H1 (cell line): ENCODE results near the gene TRDMT1. TPM values are rescaled to one million over a fixed set of nuclear protein-coding genes. Genes with fewer than 3 reads are reported as not detected.

Experiments
- CTCF ChIA-PET: fragments of 300-600 bp; sonication (Branson Sonifier 250); formaldehyde crosslinking; loops from one replicate; lab custom pipeline; 2021; ENCODE audit not compliant: partially characterized antibody; lab: Charles Lee
- POLR2A ChIA-PET: fragments of 300-600 bp; sonication (Branson Sonifier 250); formaldehyde crosslinking; loops from one replicate; lab custom pipeline; 2021; ENCODE audit warnings: inconsistent platforms; ENCODE audit not compliant: partially characterized antibody; lab: Charles Lee
- DNase-seq, 2 experiments: peaks; one replicate each; pipeline versions ENCODE4 v3.0.0 to v3.0.0-alpha.2; 2010 to 2022; ENCODE audit warnings: low spot score in 2 of 2, low read depth in 1 of 2, mixed read lengths in 1 of 2
- FAIRE-seq: peaks from 2 replicates; lab custom pipeline; 2011; peaks lifted over from hg19 to GRCh38; lab: Jason Lieb, UNC
- H2AFZ ChIP-seq: 2 replicates; pipeline ENCODE4 v1.8.1; 2012; ENCODE audit warnings: low read length, inconsistent platforms
- H2AK5ac ChIP-seq: 2 replicates; pipeline ENCODE4 v1.6.1; 2013; ENCODE audit warnings: low read depth, low read length
- H2BK120ac ChIP-seq: replicated peaks from 2 replicates; pipeline ENCODE3; 2013; ENCODE audit warnings: low read depth, low read length, inconsistent platforms
- H2BK12ac ChIP-seq: 2 replicates; pipeline ENCODE4 v1.6.1; 2013; ENCODE audit warnings: low read depth, low read length
- H2BK15ac ChIP-seq: 2 replicates; pipeline ENCODE4 v1.6.1; 2013; ENCODE audit warnings: low read length
- H2BK20ac ChIP-seq: 2 replicates; pipeline ENCODE4 v1.6.1; 2013; ENCODE audit warnings: low read length
- H2BK5ac ChIP-seq: 2 replicates; pipeline ENCODE4 v1.6.1; 2013; ENCODE audit warnings: low read depth, low read length
- H3K14ac ChIP-seq: 2 replicates; pipeline ENCODE4 v1.6.1; 2013; ENCODE audit warnings: inconsistent platforms; ENCODE audit not compliant: insufficient read length
- H3K18ac ChIP-seq: 2 replicates; pipeline ENCODE4 v1.6.1; 2013; ENCODE audit warnings: low read length; ENCODE audit errors: extremely low read depth
- H3K23ac ChIP-seq: 2 replicates; pipeline ENCODE4 v1.6.1; 2013; ENCODE audit warnings: inconsistent platforms; ENCODE audit not compliant: insufficient read length
- H3K23me2 ChIP-seq: 2 replicates; pipeline ENCODE4 v1.6.1; 2013; ENCODE audit warnings: low read depth, low read length
- H3K27ac ChIP-seq: 2 replicates; pipeline ENCODE4 v1.6.1; 2011; ENCODE audit warnings: low read depth, low read length, inconsistent platforms
- H3K27me3 ChIP-seq, 4 experiments: replicated peaks in 1 of 4; 1 replicate in 1 of 4; 2 replicates in 3 of 4; pipeline versions ENCODE4 v1.6.1 to v1.8.1; 2011 to 2013; ENCODE audit warnings: low read length in 3 of 4, mild to moderate bottlenecking in 3 of 4, inconsistent platforms in 2 of 4, mixed read lengths in 2 of 4, moderate library complexity in 1 of 4; ENCODE audit not compliant: control insufficient read depth in 3 of 4, insufficient read depth in 3 of 4; ENCODE audit errors: extremely low read depth in 1 of 4
- H3K36me3 ChIP-seq, 4 experiments: 2 replicates each; pipeline versions ENCODE4 v1.6.1 to v1.8.1; 2011 to 2013; ENCODE audit warnings: mild to moderate bottlenecking in 4 of 4, low read length in 3 of 4, moderate library complexity in 2 of 4, control low read depth in 1 of 4, inconsistent platforms in 1 of 4; ENCODE audit not compliant: insufficient read depth in 4 of 4, control insufficient read depth in 2 of 4
- H3K4ac ChIP-seq: replicated peaks from 2 replicates; pipeline ENCODE3; 2013; ENCODE audit warnings: low read length, low read depth, mixed read lengths, inconsistent platforms; ENCODE audit not compliant: insufficient read length
- H3K4me1 ChIP-seq, 4 experiments: replicated peaks in 1 of 4; 1 replicate in 1 of 4; 2 replicates in 3 of 4; pipeline versions ENCODE4 v1.6.1 to v1.8.1; 2011 to 2013; ENCODE audit warnings: low read length in 3 of 4, inconsistent platforms in 2 of 4, mixed read lengths in 1 of 4; ENCODE audit not compliant: insufficient read depth in 4 of 4, control insufficient read depth in 3 of 4
- H3K4me2 ChIP-seq, 2 experiments: 2 replicates each; pipeline versions ENCODE4 v1.6.1 to v1.8.1; 2011 to 2013; ENCODE audit warnings: low read depth in 2 of 2, low read length in 2 of 2, control low read depth in 1 of 2, inconsistent platforms in 1 of 2, mild to moderate bottlenecking in 1 of 2; ENCODE audit not compliant: insufficient read depth in 1 of 2
- H3K4me3 ChIP-seq, 4 experiments: fragments of 200-600, 300-600 bp in 1 of 4; sonication (generic), shearing (Covaris generic), sonication (Bioruptor Twin) in 1 of 4; 2 replicates each; pipeline versions ENCODE4 v1.5.1 to v1.8.1; 2011 to 2016; ENCODE audit warnings: low read length in 4 of 4, low read depth in 3 of 4, control low read depth in 2 of 4, inconsistent platforms in 2 of 4, mild to moderate bottlenecking in 2 of 4, mixed read lengths in 1 of 4, moderate library complexity in 1 of 4; ENCODE audit not compliant: insufficient read depth in 2 of 4; ENCODE audit errors: extremely low read depth in 1 of 4
- H3K56ac ChIP-seq: replicated peaks from 2 replicates; pipeline ENCODE3; 2013; ENCODE audit warnings: low read depth, mild to moderate bottlenecking, mixed read lengths, low read length, inconsistent platforms; ENCODE audit not compliant: insufficient read length
- H3K79me1 ChIP-seq: 2 replicates; pipeline ENCODE4 v1.6.1; 2013; ENCODE audit warnings: low read depth, low read length, control low read depth
- H3K79me2 ChIP-seq, 2 experiments: 2 replicates each; pipeline versions ENCODE4 v1.6.1 to v1.8.1; 2012 to 2013; ENCODE audit warnings: low read length in 2 of 2, mild to moderate bottlenecking in 2 of 2, inconsistent platforms in 1 of 2; ENCODE audit not compliant: insufficient read depth in 2 of 2, control insufficient read depth in 1 of 2
- H3K9ac ChIP-seq, 4 experiments: replicated peaks in 1 of 4; 1 replicate in 1 of 4; 2 replicates in 3 of 4; pipeline versions ENCODE4 v1.6.1 to v1.8.1; 2011 to 2013; ENCODE audit warnings: low read depth in 3 of 4, low read length in 3 of 4, control low read depth in 2 of 4, mild to moderate bottlenecking in 2 of 4, moderate library complexity in 2 of 4, inconsistent platforms in 1 of 4; ENCODE audit errors: extremely low read depth in 1 of 4
- H3K9me3 ChIP-seq, 2 experiments: 2 replicates each; pipeline versions ENCODE4 v1.6.1 to v1.8.1; 2012 to 2013; ENCODE audit warnings: mild to moderate bottlenecking in 2 of 2, moderate library complexity in 2 of 2, control low read depth in 1 of 2, inconsistent platforms in 1 of 2, low read depth in 1 of 2, low read length in 1 of 2, mixed read lengths in 1 of 2; ENCODE audit not compliant: insufficient read depth in 2 of 2
- H4K20me1 ChIP-seq, 2 experiments: replicated peaks in 1 of 2; 2 replicates each; pipeline versions ENCODE3 to v1.8.1; 2011 to 2013; ENCODE audit warnings: inconsistent platforms in 2 of 2, low read length in 2 of 2, mild to moderate bottlenecking in 1 of 2; ENCODE audit not compliant: insufficient read depth in 2 of 2, control insufficient read depth in 1 of 2
- H4K5ac ChIP-seq: 2 replicates; pipeline ENCODE4 v1.6.1; 2013; ENCODE audit warnings: low read length, low read depth, mixed read lengths, inconsistent platforms; ENCODE audit not compliant: insufficient read length
- H4K8ac ChIP-seq: 2 replicates; pipeline ENCODE4 v1.8.0; 2013; ENCODE audit warnings: mild to moderate bottlenecking, moderate library complexity, low read length, inconsistent platforms; ENCODE audit not compliant: insufficient read depth; ENCODE audit errors: extremely low read depth
- H4K91ac ChIP-seq: replicated peaks from 2 replicates; pipeline ENCODE3; 2013; ENCODE audit warnings: low read length, mixed read lengths, inconsistent platforms; ENCODE audit not compliant: insufficient read length
- CBX5 ChIP-seq: fragments of 300-800, 300-1000 bp; sonication (generic); IDR thresholded peaks from 2 replicates; pipeline ENCODE4 v1.7.1; 2016; ENCODE audit warnings: antibody characterized with exemption, low read length, low read depth
- CBX8 ChIP-seq: fragments of 300-800, 300-1000 bp; sonication (generic); IDR thresholded peaks from 2 replicates; pipeline ENCODE4 v1.7.1; 2016; ENCODE audit warnings: low read depth, low read length, borderline replicate concordance
- EP300 ChIP-seq, 2 experiments: IDR thresholded peaks; 1 replicate in 1 of 2; 2 replicates in 1 of 2; pipeline ENCODE4 v1.6.1; 2011 to 2012; ENCODE audit warnings: low read depth in 2 of 2, low read length in 2 of 2, mild to moderate bottlenecking in 2 of 2, borderline replicate concordance in 1 of 2, inconsistent platforms in 1 of 2, moderate library complexity in 1 of 2
- HDAC6 ChIP-seq: IDR thresholded peaks from one replicate; pipeline ENCODE4 v1.7.1; 2012; ENCODE audit warnings: low read depth, mild to moderate bottlenecking, inconsistent platforms, low read length, moderate library complexity
- KDM1A ChIP-seq: fragments of 200-600, 300-600 bp; sonication (generic); IDR thresholded peaks from 2 replicates; pipeline ENCODE4 v1.7.1; 2016; ENCODE audit warnings: mild to moderate bottlenecking, low read length, borderline replicate concordance
- POLR2A ChIP-seq, 2 experiments: IDR thresholded peaks; 1 replicate in 1 of 2; 2 replicates in 1 of 2; pipeline ENCODE4 v1.6.1; 2011; ENCODE audit warnings: low read depth in 2 of 2, low read length in 2 of 2, mild to moderate bottlenecking in 2 of 2; ENCODE audit errors: control extremely low read depth in 1 of 2
- RFX5 ChIP-seq: IDR thresholded peaks from 2 replicates; pipeline ENCODE4 v1.6.1; 2011; ENCODE audit warnings: low read depth, low read length, improper control_type of control experiment, borderline replicate concordance
- RXRA ChIP-seq: IDR thresholded peaks from 2 replicates; pipeline ENCODE4 v1.6.1; 2011; ENCODE audit warnings: low read depth, mild to moderate bottlenecking, low read length, moderate library complexity; ENCODE audit not compliant: insufficient read depth
- SIRT6 ChIP-seq: IDR thresholded peaks from one replicate; pipeline ENCODE4 v1.7.1; 2012; ENCODE audit warnings: low read length, inconsistent platforms
- SIX5 ChIP-seq: IDR thresholded peaks from 2 replicates; pipeline ENCODE4 v1.6.1; 2011; ENCODE audit warnings: mild to moderate bottlenecking, low read depth, low read length
- SP1 ChIP-seq: IDR thresholded peaks from 2 replicates; pipeline ENCODE4 v1.6.1; 2011; ENCODE audit warnings: low read depth, low read length
- TAF1 ChIP-seq: IDR thresholded peaks from 2 replicates; pipeline ENCODE4 v1.6.1; 2011; ENCODE audit warnings: mild to moderate bottlenecking, low read depth, low read length
- TBP ChIP-seq: IDR thresholded peaks from 2 replicates; pipeline ENCODE4 v1.6.1; 2011; ENCODE audit warnings: low read depth, low read length, improper control_type of control experiment
- USF2 ChIP-seq: IDR thresholded peaks from 2 replicates; pipeline ENCODE4 v1.6.1; 2011; ENCODE audit warnings: low read length, improper control_type of control experiment
- YY1 ChIP-seq: IDR thresholded peaks from 2 replicates; pipeline ENCODE4 v1.6.1; 2011; ENCODE audit warnings: low read depth, mild to moderate bottlenecking, low read length
- WGBS, 2 experiments: shearing (Covaris generic) in 1 of 2; methylation state at CpG; one replicate each; pipeline versions ENCODE4 v1.1.6 to v1.1.7; 2013 to 2015; ENCODE audit warnings: low lambda C conversion rate in 2 of 2, mixed read lengths in 2 of 2, inconsistent platforms in 1 of 2, low coverage in 1 of 2, missing lambda C conversion rate in 1 of 2; ENCODE audit not compliant: insufficient replicate concordance in 2 of 2, insufficient coverage in 1 of 2, insufficient read length in 1 of 2; ENCODE audit errors: extremely low coverage in 1 of 2, missing lambda C conversion rate in 1 of 2; 5-methylcytosine and 5-hydroxymethylcytosine counted together
- polyA plus RNA-seq, 7 experiments: library from polyadenylated mRNA; depleted of rRNA in 3 of 7; stranded (reverse) in 5 of 7; unstranded in 2 of 7; fragments of >200 nt in 5 of 7; fragments of 200-250 nt in 2 of 7; gene quantifications; 1 replicate in 5 of 7; 2 replicates in 1 of 7; 4 replicates in 1 of 7; pipeline versions ENCODE4 v1.2.1 to v1.2.3, GENCODE V29; 2011 to 2013; ENCODE audit warnings: missing spikeins in 2 of 7, mixed read lengths in 2 of 7
- total RNA-seq: library from RNA; stranded (reverse); fragmentation: NEBNext Ultra II Directional; extraction: Animal tissue kit (Norgen Biotek cat#: 25700); gene quantifications from 2 replicates; pipeline ENCODE4 v1.2.1, GENCODE V29; 2021

The TRDMT1 gene
- total and polyA plus RNA-seq, 2 of the 8 experiments (the other 6 are each of a cell fraction or from before 2014, with no cell fraction given) = 7.4 to 21.4 TPM

DNA sequence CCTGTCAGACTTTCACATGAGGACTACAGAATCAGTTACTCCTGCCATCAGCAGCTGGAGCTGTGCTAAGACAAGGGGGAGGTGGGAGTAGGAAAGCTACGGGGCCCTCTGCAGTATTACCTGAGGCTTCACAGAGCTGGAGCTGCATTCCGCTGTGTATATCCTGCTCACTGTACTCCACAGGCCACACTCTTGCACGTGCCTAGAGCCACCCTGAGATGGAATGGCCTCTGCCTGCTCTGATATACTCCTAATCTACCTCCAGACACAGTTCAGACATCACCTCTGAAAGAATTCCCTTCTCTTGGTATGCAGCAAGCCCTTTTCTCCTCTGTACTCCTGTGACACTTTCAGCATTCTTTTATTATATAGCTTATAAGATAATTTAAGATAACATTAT, 34.8 kb downstream of the TRDMT1 start:
- no peak overlapping the region for H2BK15ac ChIP-seq
- no peaks in the 10 kb centered on the region; a peak in 2 of 8 replicates for H3K36me3 ChIP-seq
- H2AFZ ChIP-seq = no peak overlapping the region
- no peak overlapping the region for H2BK20ac ChIP-seq
- H3K4me3 ChIP-seq = no peak overlapping the region
- H2BK12ac ChIP-seq = no peak overlapping the region
- no peak overlapping the region for H3K18ac ChIP-seq
- H3K27me3 ChIP-seq = no peaks in the 10 kb centered on the region
- FAIRE-seq (no peak), DNase-seq (no peak)
- no peak overlapping the region for H3K4me2 ChIP-seq
- H2AK5ac ChIP-seq = no peak overlapping the region
- no peaks in the 10 kb centered on the region for H3K79me1 ChIP-seq
- no peaks in the 10 kb centered on the region for H4K20me1 ChIP-seq
- no peaks in the 10 kb centered on the region for H3K4me1 ChIP-seq
- H3K9me3 ChIP-seq = no peaks in the 10 kb centered on the region
- no peak overlapping the region for H3K14ac ChIP-seq
- no peaks in the 10 kb centered on the region for H3K23me2 ChIP-seq
- H3K56ac ChIP-seq = no peak overlapping the region
- H4K5ac ChIP-seq = no peak overlapping the region
- H3K4ac ChIP-seq = no peak overlapping the region
- H3K23ac ChIP-seq = no peak overlapping the region
- H3K27ac ChIP-seq = no peak overlapping the region; the same call in 1 of the 2 replicates
- H4K91ac ChIP-seq = no peak overlapping the region
- H2BK5ac ChIP-seq = no peak overlapping the region
- H4K8ac ChIP-seq = no peak overlapping the region
- no peak overlapping the region for H2BK120ac ChIP-seq
- H3K9ac ChIP-seq = no peak overlapping the region
- no peaks in the 10 kb centered on the region for H3K79me2 ChIP-seq
- ChIA-PET POLR2A (interaction anchor here (1.0 kb wide), 1 partner anchor 9 kb away, joined by 3 read pairs; no protein-coding TSS in a partner anchor), CTCF (interaction anchor here (0.7 kb wide), 1 partner anchor 86 kb away, joined by 3 read pairs; no protein-coding TSS in a partner anchor)
- 86% methylated on average over 3 of the region's 3 CpGs; no CpG with 5 or more reads in 1 of the 2 experiments for WGBS, 2 experiments
- TF ChIP-seq SIRT6 (no peak), HDAC6 (no peak), SIX5 (no peak), RFX5 (no peak), SP1 (no peak), KDM1A (no peak), CBX8 (no peak), TBP (no peak), USF2 (no peak), YY1 (no peak), TAF1 (no peak), POLR2A (IDR thresholded peaks at IDR 0.05; ENCODE audit: control extremely low read depth in 1 of 2, low read depth in 2 of 2, low read length in 2 of 2) (no peak), RXRA (no peak), EP300 (IDR thresholded peaks at IDR 0.05; ENCODE audit: borderline replicate concordance in 1 of 2, low read depth in 2 of 2, low read length in 2 of 2) (no peak), CBX5 (no peak)
